Panc1 (cell line): Measurements from ENCODE around the gene ADCY7. TPM values are rescaled to one million over a fixed set of nuclear protein-coding genes. Genes with fewer than 3 reads are reported as not detected.

Experiments used
- ATAC-seq: fragments of 200-7000 bp; cut with Tn5 transposase; 2 replicates; pipeline ENCODE4 v1.9.1; 2020; ENCODE audit warnings: mild to moderate bottlenecking, moderate library complexity
- BruUV-seq: library from RNA; stranded (reverse); fragments of 400-500 nt; replicated peaks from 2 replicates; lab custom pipeline; 2021; lab: Mats Ljungman, UMichigan
- CTCF ChIA-PET: fragments of 300-600 bp; sonication (Branson Sonifier 250); formaldehyde crosslinking; loops from one replicate; lab custom pipeline; 2022; ENCODE audit warnings: antibody characterized with exemption; lab: Charles Lee
- POLR2A ChIA-PET: fragments of 300-600 bp; sonication (Branson Sonifier 250); formaldehyde crosslinking; loops from one replicate; lab custom pipeline; 2022; ENCODE audit warnings: antibody characterized with exemption; lab: Charles Lee
- DNase-seq: peaks from one replicate; pipeline ENCODE4 v3.0.0-alpha.2; 2010; ENCODE audit warnings: low read depth, low spot score
- H3K27ac ChIP-seq: 2 replicates; pipeline ENCODE4 v1.5.1; 2011; ENCODE audit warnings: mild to moderate bottlenecking, low read length, inconsistent platforms
- H3K27me3 ChIP-seq: fragments of 200-500 bp; sonication (Bioruptor generic); 2 replicates; pipeline ENCODE4 v1.6.0; 2014; ENCODE audit warnings: low read length, inconsistent platforms; ENCODE audit not compliant: control insufficient read depth, insufficient read depth
- H3K36me3 ChIP-seq: fragments of 200-500 bp; sonication (Bioruptor generic); 2 replicates; pipeline ENCODE4 v1.5.1; 2014; ENCODE audit warnings: inconsistent platforms, mild to moderate bottlenecking, low read length, moderate library complexity; ENCODE audit not compliant: control insufficient read depth, insufficient read depth
- H3K4me1 ChIP-seq: 2 replicates; pipeline ENCODE4 v1.5.1; 2011; ENCODE audit warnings: inconsistent platforms, mild to moderate bottlenecking, low read length, moderate library complexity; ENCODE audit not compliant: control insufficient read depth, insufficient read depth
- H3K4me3 ChIP-seq, 2 experiments: 2 replicates each; pipeline ENCODE4 v1.5.1; 2011 to 2012; ENCODE audit warnings: low read depth in 2 of 2, low read length in 2 of 2, mild to moderate bottlenecking in 2 of 2, inconsistent platforms in 1 of 2, moderate library complexity in 1 of 2
- H3K9me3 ChIP-seq: fragments of 200-500 bp; sonication (Bioruptor generic); 2 replicates; pipeline ENCODE4 v1.5.1; 2014; ENCODE audit warnings: low read depth, mild to moderate bottlenecking, inconsistent platforms, low read length, moderate library complexity; ENCODE audit not compliant: control insufficient read depth, insufficient read depth
- POLR2AphosphoS5 ChIP-seq: IDR thresholded peaks from 2 replicates; pipeline ENCODE4 v1.6.1; 2012; ENCODE audit warnings: mild to moderate bottlenecking, low read depth, low read length, moderate library complexity
- REST ChIP-seq, 2 experiments: IDR thresholded peaks; 2 replicates each; pipeline ENCODE4 v1.6.1; 2011 to 2012; ENCODE audit warnings: low read depth in 2 of 2, control low read depth in 1 of 2, low read length in 1 of 2, mild to moderate bottlenecking in 1 of 2, moderate library complexity in 1 of 2; ENCODE audit not compliant: insufficient read depth in 1 of 2
- SIN3A ChIP-seq: IDR thresholded peaks from 2 replicates; pipeline ENCODE4 v1.6.1; 2012; ENCODE audit warnings: low read depth, mild to moderate bottlenecking, low read length, moderate library complexity, borderline replicate concordance; ENCODE audit not compliant: insufficient read depth
- TCF7L2 ChIP-seq: IDR thresholded peaks from 2 replicates; pipeline ENCODE4 v1.6.1; 2011; ENCODE audit warnings: mild to moderate bottlenecking, low read depth, low read length, inconsistent platforms
- in situ Hi-C: cut with HindIII; loops from 2 replicates; pipeline ENCODE4 v1.10.0; 2016; ENCODE audit warnings: low sequenced_read_pairs, low pct_unique_long_range_greater_than_20kb
- intact Hi-C: fragments of 100-400 bp; cut with micrococcal nuclease; formaldehyde crosslinking; loops from one replicate; pipeline ENCODE4 v1.10.0; 2022; ENCODE audit not compliant: unreplicated experiment
- total RNA-seq: library from RNA; stranded (reverse); gene quantifications from one replicate; pipeline ENCODE4 v1.2.1, GENCODE V29; 2021; ENCODE audit not compliant: unreplicated experiment
- TF ChIP-seq, protein P1 (sequence below): fragments of 450-650 bp; IDR thresholded peaks from 2 replicates; pipeline ENCODE4 v1.5.1; 2017; ENCODE audit warnings: mild to moderate bottlenecking

ADCY7 gene
- total RNA-seq, 1 experiment from 2014 or later: 6.3 TPM

DNA sequence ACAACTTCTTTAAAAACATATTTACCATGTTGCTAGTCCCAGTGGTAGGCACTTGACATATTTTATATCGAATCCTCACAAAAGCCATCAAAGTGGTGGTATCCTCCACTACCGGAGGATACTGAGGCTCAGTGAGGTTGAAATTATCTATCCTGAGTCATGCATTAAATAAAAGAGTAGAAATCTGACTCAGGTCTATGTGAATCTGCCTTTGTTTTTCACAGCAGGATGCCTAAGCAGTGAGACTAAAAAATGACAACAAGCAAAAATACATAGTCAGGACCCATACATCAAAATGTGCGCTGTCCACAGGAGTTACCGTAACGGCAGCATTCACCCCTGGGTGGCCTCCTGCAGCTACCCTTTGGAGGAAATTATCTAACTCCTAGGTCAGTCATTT is 84.8 kb downstream of the ADCY7 start:
- POLR2A ChIA-PET: no interaction called here
- CTCF ChIA-PET: no interaction called here
- no peak overlapping the region for H3K27ac ChIP-seq
- DNase-seq: no peak
- peaks cover 20% of the 10 kb centered on the region for H3K36me3 ChIP-seq
- TF ChIP-seq POLR2AphosphoS5 (no peak), TCF7L2 (no peak), REST (IDR thresholded peaks at IDR 0.05; ENCODE audit: insufficient read depth in 1 of 2, low read depth in 2 of 2, low read length in 1 of 2) (no peak), SIN3A (no peak)
- TF ChIP-seq, protein P1, sequence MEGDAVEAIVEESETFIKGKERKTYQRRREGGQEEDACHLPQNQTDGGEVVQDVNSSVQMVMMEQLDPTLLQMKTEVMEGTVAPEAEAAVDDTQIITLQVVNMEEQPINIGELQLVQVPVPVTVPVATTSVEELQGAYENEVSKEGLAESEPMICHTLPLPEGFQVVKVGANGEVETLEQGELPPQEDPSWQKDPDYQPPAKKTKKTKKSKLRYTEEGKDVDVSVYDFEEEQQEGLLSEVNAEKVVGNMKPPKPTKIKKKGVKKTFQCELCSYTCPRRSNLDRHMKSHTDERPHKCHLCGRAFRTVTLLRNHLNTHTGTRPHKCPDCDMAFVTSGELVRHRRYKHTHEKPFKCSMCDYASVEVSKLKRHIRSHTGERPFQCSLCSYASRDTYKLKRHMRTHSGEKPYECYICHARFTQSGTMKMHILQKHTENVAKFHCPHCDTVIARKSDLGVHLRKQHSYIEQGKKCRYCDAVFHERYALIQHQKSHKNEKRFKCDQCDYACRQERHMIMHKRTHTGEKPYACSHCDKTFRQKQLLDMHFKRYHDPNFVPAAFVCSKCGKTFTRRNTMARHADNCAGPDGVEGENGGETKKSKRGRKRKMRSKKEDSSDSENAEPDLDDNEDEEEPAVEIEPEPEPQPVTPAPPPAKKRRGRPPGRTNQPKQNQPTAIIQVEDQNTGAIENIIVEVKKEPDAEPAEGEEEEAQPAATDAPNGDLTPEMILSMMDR: no peak
- no peaks in the 10 kb centered on the region for H3K4me1 ChIP-seq
- no TSS peak for BruUV-seq
- ATAC-seq: no peak
- no peaks in the 10 kb centered on the region for H3K9me3 ChIP-seq
- H3K4me3 ChIP-seq: no peak overlapping the region
- in situ Hi-C loops (no loop called here), intact Hi-C loops (loop anchor here (10.0 kb wide), 1 partner anchor 136 kb away; no protein-coding TSS in a partner anchor)
- no peaks in the 10 kb centered on the region for H3K27me3 ChIP-seq

GRCh38 chr16:50351952-50352351 is 85.6 kb downstream of the ADCY7 start:
- ChIA-PET CTCF (no interaction called here), POLR2A (no interaction called here)
- Histone ChIP-seq H3K36me3 (peaks cover 23% of the 10 kb centered on the region), H3K4me1 (no peaks in the 10 kb centered on the region), H3K27me3 (no peaks in the 10 kb centered on the region), H3K27ac (no peak overlapping the region), H3K9me3 (no peaks in the 10 kb centered on the region), H3K4me3 (no peak overlapping the region)
- intact Hi-C loops: loop anchor here (10.0 kb wide), 1 partner anchor 137 kb away; no protein-coding TSS in a partner anchor
- DNase-seq (no peak), ATAC-seq (no peak)
- in situ Hi-C loops: no loop called here
- no peak for TF ChIP-seq SIN3A
- TF ChIP-seq POLR2AphosphoS5: no peak
- no peak for TF ChIP-seq REST (IDR thresholded peaks at IDR 0.05; ENCODE audit: insufficient read depth in 1 of 2, low read depth in 2 of 2, low read length in 1 of 2)
- no peak for TF ChIP-seq TCF7L2
- TF ChIP-seq, protein P1: no peak
- no TSS peak for BruUV-seq
